ENCODE measurements around the gene HPN. TPM values are rescaled to one million over a fixed set of nuclear protein-coding genes. Genes with fewer than 3 reads are reported as not detected.

HPN gene
- total and polyA plus RNA-seq, 10 of the 15 experiments (the other 5 are each of a cell fraction or from before 2014, with no cell fraction given): 0.21 to 0.35 TPM; not detected in 8

DNA sequence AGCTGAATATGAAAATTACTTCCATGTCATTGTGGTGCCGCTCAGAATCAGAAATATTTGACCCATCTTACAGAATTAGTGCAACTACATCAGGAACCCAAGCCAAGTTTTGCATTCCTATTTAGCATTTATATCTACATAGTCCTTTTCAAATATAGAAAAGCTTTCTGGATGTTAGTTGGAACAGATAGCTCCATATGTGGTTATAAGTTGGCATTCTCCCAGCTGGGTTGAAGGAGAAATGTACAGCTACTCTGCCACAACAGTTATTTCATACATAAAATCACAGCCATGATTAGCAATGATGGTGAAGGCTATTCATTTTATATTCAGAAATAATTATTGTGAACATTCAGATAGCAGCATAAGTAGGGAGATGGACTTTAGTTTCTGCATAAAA is 28.2 kb downstream of the HPN start (continued):
- TF ChIP-seq, protein P1, sequence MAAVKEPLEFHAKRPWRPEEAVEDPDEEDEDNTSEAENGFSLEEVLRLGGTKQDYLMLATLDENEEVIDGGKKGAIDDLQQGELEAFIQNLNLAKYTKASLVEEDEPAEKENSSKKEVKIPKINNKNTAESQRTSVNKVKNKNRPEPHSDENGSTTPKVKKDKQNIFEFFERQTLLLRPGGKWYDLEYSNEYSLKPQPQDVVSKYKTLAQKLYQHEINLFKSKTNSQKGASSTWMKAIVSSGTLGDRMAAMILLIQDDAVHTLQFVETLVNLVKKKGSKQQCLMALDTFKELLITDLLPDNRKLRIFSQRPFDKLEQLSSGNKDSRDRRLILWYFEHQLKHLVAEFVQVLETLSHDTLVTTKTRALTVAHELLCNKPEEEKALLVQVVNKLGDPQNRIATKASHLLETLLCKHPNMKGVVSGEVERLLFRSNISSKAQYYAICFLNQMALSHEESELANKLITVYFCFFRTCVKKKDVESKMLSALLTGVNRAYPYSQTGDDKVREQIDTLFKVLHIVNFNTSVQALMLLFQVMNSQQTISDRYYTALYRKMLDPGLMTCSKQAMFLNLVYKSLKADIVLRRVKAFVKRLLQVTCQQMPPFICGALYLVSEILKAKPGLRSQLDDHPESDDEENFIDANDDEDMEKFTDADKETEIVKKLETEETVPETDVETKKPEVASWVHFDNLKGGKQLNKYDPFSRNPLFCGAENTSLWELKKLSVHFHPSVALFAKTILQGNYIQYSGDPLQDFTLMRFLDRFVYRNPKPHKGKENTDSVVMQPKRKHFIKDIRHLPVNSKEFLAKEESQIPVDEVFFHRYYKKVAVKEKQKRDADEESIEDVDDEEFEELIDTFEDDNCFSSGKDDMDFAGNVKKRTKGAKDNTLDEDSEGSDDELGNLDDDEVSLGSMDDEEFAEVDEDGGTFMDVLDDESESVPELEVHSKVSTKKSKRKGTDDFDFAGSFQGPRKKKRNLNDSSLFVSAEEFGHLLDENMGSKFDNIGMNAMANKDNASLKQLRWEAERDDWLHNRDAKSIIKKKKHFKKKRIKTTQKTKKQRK (IDR thresholded peaks at IDR 0.05; ENCODE audit: low read depth, low read length): no peak
- TF ChIP-seq EED (IDR thresholded peaks at IDR 0.05; ENCODE audit: low read depth) (no peak), SMAD5 (IDR thresholded peaks at IDR 0.05; ENCODE audit: low read depth) (no peak), CREM (IDR thresholded peaks at IDR 0.05; ENCODE audit: low read depth) (no peak), IKZF1 (conservative IDR thresholded peaks at IDR 0.05) (no peak), GABPA (IDR thresholded peaks at IDR 0.05; ENCODE audit: low read depth) (no peak)

DNA sequence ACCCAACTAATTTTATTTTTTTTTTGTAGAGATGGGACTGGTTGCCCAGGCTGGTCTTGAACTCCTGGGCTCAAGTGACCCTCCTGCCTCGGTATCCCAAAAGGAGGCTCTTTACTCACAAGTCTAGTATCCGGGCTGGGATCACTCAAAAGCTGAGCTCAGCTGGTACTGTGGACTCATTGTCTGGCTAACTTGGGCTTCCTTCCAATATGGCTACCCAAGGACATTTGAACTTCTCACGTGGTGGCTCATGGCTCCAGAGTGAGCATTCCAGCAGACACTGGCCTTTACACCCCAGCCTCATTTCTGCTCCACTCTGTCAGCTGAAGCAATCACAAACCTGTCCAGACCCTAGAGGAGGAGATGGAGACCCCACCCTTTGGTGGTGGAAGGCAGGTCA is 28.9 kb downstream of the HPN start:
- CTCF ChIA-PET: interaction anchor here (0.7 to 3.0 kb wide), 9 partner anchors 15 to 75 kb away, joined by 3 to 26 read pairs (median 6); partner anchors contain the start of gene LGI4
- H2AFZ ChIP-seq (ENCODE audit: control insufficient read depth, low read depth, low read length): no peak overlapping the region
- H3K9me3 ChIP-seq (replicated peaks; ENCODE audit: control insufficient read depth, insufficient read depth, low read length): no peaks in the 10 kb centered on the region; the same call in 2 of the 3 replicates
- H3K36me3 ChIP-seq (ENCODE audit: control insufficient read depth in 2 of 2, insufficient read depth in 2 of 2, low read length in 1 of 2): no peaks in the 10 kb centered on the region
- H3K9ac ChIP-seq (ENCODE audit: control insufficient read depth, insufficient read depth, low read length): no peak overlapping the region
- no peak overlapping the region for H3K27ac ChIP-seq (ENCODE audit: control insufficient read depth, insufficient read depth)
- SMC1A ChIA-PET (ENCODE audit: uncharacterized antibody, unreplicated experiment): interaction anchor here (0.6 to 2.7 kb wide), 5 partner anchors 11 to 65 kb away, joined by 3 to 17 read pairs (median 5); no protein-coding TSS in a partner anchor
- H3K4me2 ChIP-seq (ENCODE audit: control insufficient read depth, insufficient read depth): no peak overlapping the region
- H4K20me1 ChIP-seq (ENCODE audit: control insufficient read depth, insufficient read depth): no peaks in the 10 kb centered on the region
- no peak for ATAC-seq
- RAD21 ChIA-PET (ENCODE audit: unreplicated experiment): interaction anchor here (0.8 to 1.5 kb wide), 4 partner anchors 15 to 65 kb away, joined by 3 to 4 read pairs (median 4); no protein-coding TSS in a partner anchor
- intact Hi-C loops (cut with micrococcal nuclease; ENCODE audit: unreplicated experiment): no loop called here
- POLR2A ChIA-PET: no interaction called here
- DNase-seq (ENCODE audit: low read depth, low spot score): no peak
- 26% methylated on average over 3 of the region's 3 CpGs for WGBS (ENCODE audit: insufficient coverage, insufficient replicate concordance, low lambda C conversion rate, missing lambda C conversion rate)
- FAIRE-seq: no peak
- H3K79me2 ChIP-seq (ENCODE audit: control insufficient read depth, insufficient read depth, low read length): no peaks in the 10 kb centered on the region
- no TSS peak for BruUV-seq (replicated peaks)
- in situ Hi-C loops (cut with MboI): no loop called here
- H3K4me1 ChIP-seq (ENCODE audit: control insufficient read depth, insufficient read depth, low read length): peaks cover 4% of the 10 kb centered on the region; the same call in 1 of the 2 replicates
- H3K4me3 ChIP-seq: no peak overlapping the region
- H3K27me3 ChIP-seq (replicated peaks in 1 of 2; ENCODE audit: control insufficient read depth in 2 of 2, insufficient read depth in 2 of 2, low read length in 1 of 2): 0 out of 4 replicates have a peak, but pooled peaks cover 0 to 1% of the 10 kb centered on the region in 2 experiments
- no peak for TF ChIP-seq MTA3 (IDR thresholded peaks at IDR 0.05; ENCODE audit: borderline replicate concordance, low read length)
- peak; percentile 39; the same call in 1 of the 2 replicates for TF ChIP-seq YY1 (IDR thresholded peaks at IDR 0.05; ENCODE audit: low read depth, low read length)
- no peak for TF ChIP-seq PRDM15 (CRISPR knock-in tag; IDR thresholded peaks at IDR 0.05)
- no peak for TF ChIP-seq JUNB (IDR thresholded peaks at IDR 0.05)
